Measurements from ENCODE around the gene RCOR1.
A peak's percentile ranks its signal among the peaks of the same experiment; 100 is the strongest.

Gene RCOR1

GRCh38 chr14:102593061-102593824 is 794 bp downstream of the RCOR1 start:
- ChIA-PET CTCF (interaction anchor here (0.5 to 2.0 kb wide), 5 partner anchors 17 to 289 kb away, joined by 3 to 4 read pairs (median 4); no protein-coding TSS in a partner anchor), POLR2A (ENCODE audit: low non-redundant PET) (no interaction called here)
- peak; percentile 48 for TF ChIP-seq CTCF (conservative IDR thresholded peaks at IDR 0.05; ENCODE audit: low read depth)
- peak overlapping the region; percentile 98 for H3K27ac ChIP-seq
- DNase-seq (ENCODE audit: low spot score) = peak; percentile 44

GRCh38 chr14:102593825-102594137 is 1.3 kb downstream of the RCOR1 start:
- DNase-seq (ENCODE audit: low spot score) = no peak
- peak overlapping the region; percentile 98 for H3K27ac ChIP-seq
- ChIA-PET CTCF (interaction anchor here (0.5 to 2.0 kb wide), 14 partner anchors 17 to 1102 kb away, joined by 3 to 11 read pairs (median 4); partner anchors contain the start of genes CINP and TECPR2), POLR2A (ENCODE audit: low non-redundant PET) (interaction anchor here (0.7 kb wide), 1 partner anchor 83 kb away, joined by 3 read pairs; no protein-coding TSS in a partner anchor)
- TF ChIP-seq CTCF (conservative IDR thresholded peaks at IDR 0.05; ENCODE audit: low read depth) = no peak

GRCh38 chr14:102594514-102595175 is 2.2 kb downstream of the RCOR1 start:
- peak; percentile 81 for DNase-seq (ENCODE audit: low spot score)
- ChIA-PET POLR2A (ENCODE audit: low non-redundant PET) (interaction anchor here (0.7 kb wide), 1 partner anchor 83 kb away, joined by 3 read pairs; no protein-coding TSS in a partner anchor), CTCF (interaction anchor here (0.6 to 2.0 kb wide), 23 partner anchors 13 to 1101 kb away, joined by 3 to 11 read pairs (median 4); partner anchors contain the start of genes CINP and TECPR2)
- peak; percentile 94 for TF ChIP-seq CTCF (conservative IDR thresholded peaks at IDR 0.05; ENCODE audit: low read depth)
- H3K27ac ChIP-seq = peak overlapping the region; percentile 43; the same call in 1 of the 2 replicates

- ChIA-PET CTCF (no interaction called here), POLR2A (ENCODE audit: low non-redundant PET) (no interaction called here)
- no peak for TF ChIP-seq CTCF (conservative IDR thresholded peaks at IDR 0.05; ENCODE audit: low read depth)
- peak overlapping the region; percentile 22; the same call in 1 of the 2 replicates for H3K27ac ChIP-seq
- DNase-seq (ENCODE audit: low spot score) = no peak
Measured at GRCh38 chr14:102601378-102601925, 9.0 kb downstream of the RCOR1 start.

GRCh38 chr14:102602421-102603292 is 10.2 kb downstream of the RCOR1 start:
- ChIA-PET POLR2A (ENCODE audit: low non-redundant PET) (no interaction called here), CTCF (interaction anchor here (0.6 to 0.7 kb wide), 2 partner anchors 186 to 1240 kb away, joined by 4 read pairs; no protein-coding TSS in a partner anchor)

More at GRCh38 chr14:102602421-102603292, 10.2 kb downstream of the RCOR1 start:
- DNase-seq (ENCODE audit: low spot score) = no peak
- H3K27ac ChIP-seq = peak overlapping the region; percentile 66
- no peak for TF ChIP-seq CTCF (conservative IDR thresholded peaks at IDR 0.05; ENCODE audit: low read depth)
